IPS DF 19.7 (cell line): ENCODE data around the gene SIGLEC5.
A peak's percentile ranks its signal among the peaks of the same experiment; 100 is the strongest.

Experiments
- DNase-seq: peaks from one replicate; pipeline ENCODE4 v3.0.0-alpha.2; 2013; ENCODE audit warnings: low read depth, low spot score

The SIGLEC5 gene

GRCh38 chr19:51628153-51628939 lies 1.9 kb downstream of the SIGLEC5 start:
- no peak for DNase-seq

DNA sequence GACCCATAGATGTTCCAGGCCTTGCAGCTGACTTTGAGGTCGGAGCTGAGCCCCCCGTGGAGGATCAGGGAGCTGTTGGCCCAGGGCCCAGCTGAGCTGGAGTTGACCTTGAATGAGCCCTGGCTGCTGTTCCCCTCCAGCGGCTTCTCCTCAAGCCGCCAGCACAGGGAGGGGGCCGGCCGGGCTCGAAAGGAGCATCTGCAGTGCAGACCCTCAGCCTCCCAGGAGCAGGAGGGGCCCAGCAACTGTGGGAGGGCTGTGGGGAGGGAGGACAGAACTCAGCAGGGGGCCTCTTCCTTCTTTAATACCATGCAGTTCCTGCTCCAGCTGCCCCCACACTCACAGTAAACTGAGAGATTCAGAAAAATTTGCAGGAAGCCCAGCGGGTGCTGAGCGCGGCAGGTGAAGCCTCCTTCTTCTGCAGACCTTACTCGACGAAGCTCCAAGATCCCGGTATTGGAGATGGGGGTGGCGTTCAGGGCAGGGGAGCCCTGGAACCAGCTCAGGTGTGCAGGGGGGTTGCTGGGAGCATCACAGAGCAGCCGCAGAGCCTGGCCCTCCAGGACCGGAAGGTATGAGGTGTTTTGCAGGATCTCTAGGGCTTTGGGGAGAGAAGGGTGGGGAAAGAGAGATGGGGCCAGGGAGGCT lies 2.6 kb downstream of the SIGLEC5 start:
- no peak for DNase-seq

GRCh38 chr19:51626675-51627074 lies 3.5 kb downstream of the SIGLEC5 start:
- DNase-seq, result no peak

DNA sequence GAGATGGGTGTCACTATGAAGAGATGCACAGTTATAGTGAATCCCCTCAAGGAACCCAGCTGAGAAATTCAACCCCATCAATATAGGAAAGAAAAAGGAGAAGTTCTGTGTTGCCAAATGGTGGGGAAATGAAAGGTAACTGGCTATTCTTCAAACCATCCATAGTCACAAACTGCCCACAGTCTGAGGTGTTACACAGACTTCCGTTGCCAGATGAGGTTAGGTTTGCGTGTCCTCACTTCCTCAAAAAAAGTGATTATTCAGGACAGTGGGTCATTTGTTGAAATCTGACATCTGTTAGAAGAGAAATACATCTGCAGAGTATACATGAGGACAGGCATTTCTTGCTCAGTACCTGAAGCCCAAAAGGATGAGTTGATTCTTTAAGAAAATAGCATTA lies 9.0 kb downstream of the SIGLEC5 start:
- DNase-seq, result no peak

DNA sequence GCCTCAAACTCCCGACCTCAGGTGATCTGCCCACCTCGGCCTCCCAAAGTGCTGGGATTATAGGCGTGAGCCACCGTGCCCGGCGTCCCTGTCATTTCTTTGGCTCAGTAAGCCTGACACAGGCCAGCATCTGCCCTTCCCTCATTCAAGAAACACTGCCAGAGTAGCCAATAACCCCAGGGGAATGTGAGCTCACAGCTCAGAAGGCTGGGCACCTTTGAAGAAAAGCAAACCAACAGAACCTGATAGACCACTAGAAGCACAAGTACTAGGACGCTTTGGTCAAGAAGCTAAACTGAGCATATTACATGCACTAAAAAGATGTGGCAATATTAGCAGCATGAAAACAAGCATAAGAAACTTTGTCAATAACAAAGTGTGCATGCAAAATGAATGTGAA lies 14.2 kb downstream of the SIGLEC5 start:
- no peak for DNase-seq

DNA sequence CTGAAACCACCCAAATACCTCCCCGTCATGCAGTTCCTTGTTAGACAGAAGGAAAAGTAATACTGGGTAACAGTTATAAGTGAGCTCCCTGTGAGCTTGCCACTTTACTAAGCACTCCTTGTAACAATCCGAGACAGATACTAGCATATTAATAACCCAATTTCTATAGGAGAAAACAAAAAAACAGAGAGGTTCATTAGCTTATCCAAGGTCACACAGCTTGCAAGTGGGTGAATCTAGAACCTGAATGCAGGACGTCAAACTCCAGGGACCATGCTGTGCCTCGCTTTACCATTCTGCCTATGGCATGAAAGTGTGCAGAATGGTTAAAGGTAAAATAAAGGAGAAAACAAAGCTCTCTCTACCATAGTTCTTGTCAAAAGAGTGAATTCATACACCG lies 15.4 kb downstream of the SIGLEC5 start:
- DNase-seq, result no peak

DNA sequence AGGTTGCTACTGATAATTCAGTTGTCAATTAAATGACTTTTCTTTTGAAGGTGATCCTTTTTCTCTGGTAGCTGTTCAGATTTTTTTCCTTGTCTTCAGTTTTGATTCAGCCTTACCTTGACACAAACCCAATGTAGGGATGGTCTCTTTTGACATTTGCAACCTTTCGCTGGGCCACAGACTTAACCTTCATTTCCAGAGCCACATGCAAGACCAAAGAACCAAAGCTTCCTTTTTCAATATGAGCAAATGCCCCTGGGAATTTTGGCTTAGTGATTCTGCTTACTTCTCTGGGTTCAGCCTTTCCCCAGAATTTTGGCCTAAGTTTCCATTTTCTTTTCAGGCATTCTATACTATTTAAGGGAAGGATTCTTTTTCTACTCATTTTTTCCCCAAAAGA lies 19.6 kb downstream of the SIGLEC5 start:
- DNase-seq, result no peak

- peak; percentile 67 for DNase-seq
Observed at GRCh38 chr19:51607920-51608562, 22.2 kb downstream of the SIGLEC5 start.

- no peak for DNase-seq
Observed at GRCh38 chr19:51607077-51607476, 23.1 kb downstream of the SIGLEC5 start.

DNA sequence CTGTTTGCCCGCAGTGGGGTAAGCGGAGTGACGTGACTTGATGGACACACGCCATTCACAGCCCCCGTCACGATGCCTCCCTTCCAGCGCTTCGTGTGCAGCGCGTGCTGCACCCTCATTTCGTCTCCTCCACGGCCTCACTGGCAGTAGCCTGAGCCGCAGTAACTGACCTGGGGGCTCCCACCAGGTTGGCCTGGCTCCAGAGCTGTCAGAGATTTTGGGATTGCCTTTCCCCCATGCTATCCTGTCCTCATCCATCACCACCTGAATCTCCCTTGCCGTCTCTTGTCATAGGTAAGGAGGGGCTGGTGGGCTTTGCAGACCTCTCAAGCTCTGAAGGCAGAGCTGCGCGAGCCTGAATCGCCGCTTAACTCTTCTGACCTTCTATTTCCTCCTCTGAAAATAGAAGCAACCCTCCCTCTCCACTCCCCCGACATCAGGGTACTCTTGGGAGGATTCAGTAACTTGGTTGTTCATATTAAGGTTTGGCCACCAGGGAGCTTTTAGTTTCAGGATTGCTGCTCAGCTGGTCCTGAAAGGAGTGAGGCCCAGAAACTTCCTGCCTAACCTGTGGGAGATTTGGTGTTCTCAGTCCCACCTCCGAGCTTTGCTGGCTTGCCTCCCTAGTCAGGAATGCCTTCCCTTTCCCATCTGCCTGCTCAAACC lies 27.9 kb downstream of the SIGLEC5 start:
- no peak for DNase-seq

- DNase-seq, result no peak
Observed at GRCh38 chr19:51600940-51601580, 29.1 kb downstream of the SIGLEC5 start.

DNA sequence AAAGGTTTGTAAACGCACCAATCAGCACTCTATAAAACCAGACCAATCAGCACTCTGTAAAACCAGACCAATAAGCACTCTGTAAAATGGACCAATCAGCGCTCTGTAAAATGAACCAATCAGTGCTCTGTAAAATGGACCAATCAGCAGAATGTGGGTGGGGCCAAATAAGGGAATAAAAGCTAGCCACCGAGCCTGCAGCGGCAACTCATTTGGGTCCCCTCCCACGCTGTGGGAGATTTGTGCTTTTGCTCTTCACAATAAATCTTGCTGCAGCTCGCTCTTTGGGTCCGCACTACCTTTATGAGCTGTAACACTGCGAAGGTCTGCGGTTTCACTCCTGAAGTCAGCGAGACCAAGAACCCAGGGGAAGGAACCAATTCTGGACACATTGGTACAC lies 31.1 kb downstream of the SIGLEC5 start:
- no peak for DNase-seq

- no peak for DNase-seq
Observed at GRCh38 chr19:51598159-51598915, 31.9 kb downstream of the SIGLEC5 start.

- no peak for DNase-seq
Observed at GRCh38 chr19:51595190-51596175, 34.7 kb downstream of the SIGLEC5 start.

DNA sequence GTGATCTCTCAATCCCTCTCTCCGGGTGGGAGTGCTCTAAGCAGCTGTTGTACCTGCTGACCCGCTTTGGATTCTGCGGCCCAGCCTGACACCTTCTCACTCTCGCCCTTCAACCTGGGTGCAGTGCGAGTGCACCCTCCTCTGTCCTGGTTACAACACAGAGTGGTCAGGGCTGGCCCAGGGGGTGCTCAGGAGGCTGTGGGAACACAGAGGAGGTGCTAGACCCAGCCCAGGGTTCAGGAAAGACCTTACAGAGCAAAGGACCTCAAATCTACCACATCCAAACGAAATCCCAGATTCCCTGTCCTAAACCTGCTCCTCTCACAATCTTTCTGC lies 35.5 kb downstream of the SIGLEC5 start:
- no peak for DNase-seq

DNA sequence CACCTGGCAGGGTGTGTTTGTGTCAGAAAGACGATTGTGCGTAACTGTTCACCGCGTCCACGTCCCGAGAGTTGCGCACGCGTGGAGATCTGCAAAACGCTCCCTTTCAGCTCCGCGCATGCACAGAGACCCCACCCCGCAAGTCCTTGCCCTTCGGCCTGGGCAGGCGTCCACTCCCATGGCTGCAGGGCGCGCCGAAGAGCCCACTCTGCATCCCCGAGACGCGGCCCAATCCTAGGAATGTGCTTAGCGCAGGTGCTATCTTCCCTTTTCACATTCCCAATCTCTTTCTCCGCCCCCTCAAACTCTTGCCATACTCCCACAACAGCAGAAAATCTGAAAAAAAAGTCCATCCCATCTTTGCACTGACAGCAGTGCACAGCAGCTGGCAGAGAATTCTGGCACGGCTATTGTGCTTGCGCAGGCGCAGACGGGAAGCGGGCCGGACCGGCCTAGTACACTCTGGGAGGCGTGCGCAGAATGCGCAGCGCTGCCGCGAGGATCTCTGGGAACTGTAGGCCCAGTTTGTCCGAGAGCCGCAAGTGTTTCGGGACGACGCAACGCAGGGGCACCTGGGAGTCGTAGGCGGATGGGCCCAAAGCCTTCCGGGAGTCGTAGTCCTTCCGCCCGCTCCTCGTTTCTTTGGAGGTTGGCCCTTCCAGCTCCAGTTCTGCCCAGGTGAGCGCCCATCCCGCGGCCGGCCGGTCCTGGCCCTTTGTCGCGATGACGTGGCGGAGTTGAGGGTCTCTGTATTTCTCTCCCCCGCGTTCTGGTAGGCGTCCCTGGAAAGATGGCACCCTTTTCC lies 36.0 kb downstream of the SIGLEC5 start:
- peak; percentile 90 for DNase-seq

GRCh38 chr19:51593138-51593890 lies 36.9 kb downstream of the SIGLEC5 start:
- DNase-seq, result no peak

DNA sequence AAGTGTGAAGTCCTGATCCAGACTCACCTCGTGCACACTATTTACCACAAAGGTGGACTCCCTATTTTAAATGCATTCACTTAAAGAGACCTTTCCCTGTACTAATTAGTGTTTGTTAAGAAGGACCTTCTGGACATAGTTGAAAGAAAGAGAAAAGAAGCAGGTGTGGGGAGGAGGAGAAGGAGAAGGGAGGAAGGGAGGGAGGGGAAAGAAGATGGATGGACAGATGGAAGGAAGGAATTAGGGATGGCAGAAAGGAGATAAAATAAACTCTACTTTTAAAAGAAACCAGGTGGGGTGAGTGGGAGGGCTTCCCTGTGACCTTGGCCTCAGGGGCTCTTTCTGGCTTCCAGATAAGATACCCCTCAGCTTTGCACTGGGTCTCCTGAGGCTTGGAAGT lies 37.7 kb downstream of the SIGLEC5 start:
- no peak for DNase-seq
